HG03135 (cell line): ENCODE measurements around the gene KCNT2.

Source experiments
- ATAC-seq: cut with Tn5 transposase; IDR thresholded peaks from one replicate; pipeline ENCODE4 v1.9.1; 2021; ENCODE audit warnings: mild to moderate bottlenecking, moderate library complexity; ENCODE audit not compliant: unreplicated experiment

The KCNT2 gene

DNA sequence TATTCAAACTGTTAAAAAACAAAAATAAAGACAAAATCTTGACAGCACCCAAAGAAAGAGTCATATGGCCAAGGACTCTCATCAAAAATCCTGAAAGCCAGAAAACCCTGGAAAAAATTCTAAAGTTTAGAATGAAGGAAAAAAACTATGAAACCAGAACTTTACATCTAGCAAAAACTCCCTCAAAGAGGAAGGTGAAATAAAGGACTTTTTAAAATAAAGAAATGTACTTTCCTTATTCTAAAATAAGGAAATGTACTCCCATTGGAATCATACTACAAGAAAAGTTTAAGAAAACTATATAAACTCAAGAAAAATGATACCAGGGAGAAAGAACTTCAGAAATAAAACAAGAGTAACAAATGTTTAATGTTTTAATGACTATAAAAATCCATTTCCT is 206.3 kb downstream of the KCNT2 start:
- no peak for ATAC-seq

GRCh38 chr1:196401452-196401833 is 206.8 kb downstream of the KCNT2 start:
- no peak for ATAC-seq

- no peak for ATAC-seq
These were observed 207.5 kb downstream of the KCNT2 start for GRCh38 chr1:196400478-196401451.

GRCh38 chr1:196399713-196400112 is 208.5 kb downstream of the KCNT2 start:
- ATAC-seq: no peak

- ATAC-seq: no peak
These were observed 214.5 kb downstream of the KCNT2 start for GRCh38 chr1:196393742-196394141.

- ATAC-seq: no peak
These were observed 215.0 kb downstream of the KCNT2 start for GRCh38 chr1:196393282-196393681.

DNA sequence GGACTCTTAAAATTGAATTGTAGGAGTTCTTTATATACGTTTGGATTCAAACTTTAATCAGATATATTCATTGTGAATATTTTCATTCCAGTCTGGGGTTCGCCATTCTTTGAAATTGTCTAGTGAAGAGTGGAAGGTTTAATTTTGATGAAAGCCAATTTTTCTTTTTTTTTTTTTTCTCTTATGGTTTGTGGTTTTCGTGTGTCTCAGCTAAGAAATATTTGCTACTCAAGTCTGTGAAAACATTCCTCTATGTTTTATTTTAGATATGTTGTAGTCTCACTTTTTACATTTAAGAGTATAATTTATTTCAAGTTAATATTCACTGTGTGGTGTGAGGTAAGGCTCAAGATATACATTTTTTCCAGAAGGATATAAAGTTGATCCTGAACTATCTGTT is 220.5 kb downstream of the KCNT2 start:
- no peak for ATAC-seq

- no peak for ATAC-seq
These were observed 223.1 kb downstream of the KCNT2 start for GRCh38 chr1:196385109-196385508.

GRCh38 chr1:196382383-196382782 is 225.9 kb downstream of the KCNT2 start:
- ATAC-seq: no peak

DNA sequence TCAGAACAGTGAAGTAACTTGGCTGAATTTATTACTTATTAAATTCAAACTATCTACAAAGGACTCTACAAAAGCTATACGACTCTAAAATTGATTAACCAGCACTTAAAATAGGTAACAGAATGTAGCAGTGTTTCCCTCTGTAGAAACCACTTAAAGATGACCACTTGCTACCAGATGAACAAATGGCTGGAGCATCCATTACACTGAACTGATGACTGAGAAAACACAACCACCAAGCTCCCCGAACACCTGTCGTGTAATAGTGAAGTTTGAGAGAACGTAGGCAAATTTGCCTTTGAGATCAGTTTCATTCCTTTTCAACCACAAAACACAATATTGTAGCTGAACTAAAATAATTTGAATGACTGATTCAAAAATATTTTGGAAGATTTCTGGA is 226.7 kb downstream of the KCNT2 start:
- ATAC-seq: peak; percentile 63

DNA sequence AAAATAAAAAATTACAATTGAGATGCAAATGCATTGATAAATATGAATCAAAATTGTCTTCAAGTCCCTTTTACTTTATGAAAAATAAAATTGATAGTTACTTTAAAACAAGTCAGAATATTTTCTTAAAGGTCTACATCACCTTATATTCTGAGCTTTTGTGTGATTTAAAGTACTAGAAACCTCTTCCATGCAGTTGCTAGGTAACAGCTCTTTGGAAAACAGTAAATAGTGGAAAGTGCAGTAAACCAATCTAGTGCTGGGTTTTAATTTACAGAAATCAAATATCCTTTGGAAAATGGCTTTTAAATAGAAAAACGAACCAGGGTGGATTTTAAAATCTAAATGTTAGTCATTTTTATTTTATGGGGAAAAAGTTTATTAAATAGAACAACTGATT is 227.9 kb downstream of the KCNT2 start:
- ATAC-seq: no peak

DNA sequence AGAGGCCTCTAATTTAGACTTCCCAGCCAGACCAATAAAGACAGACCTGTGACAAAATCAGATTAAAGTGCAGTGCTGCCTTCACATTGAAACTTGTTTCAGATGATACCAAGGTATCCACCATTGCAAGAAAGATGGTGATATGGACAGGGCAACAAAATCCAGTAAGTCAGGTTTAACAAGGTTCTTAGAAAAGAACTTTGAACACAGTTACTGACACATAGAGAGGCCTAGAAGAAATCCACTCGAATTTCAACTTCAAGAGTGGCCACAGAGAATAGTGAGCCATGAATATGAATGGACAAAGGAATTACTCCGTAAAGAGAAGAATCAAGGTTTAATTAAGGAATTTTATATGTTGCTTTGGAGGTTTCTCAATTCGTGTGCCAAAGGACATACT is 230.4 kb downstream of the KCNT2 start:
- no peak for ATAC-seq

DNA sequence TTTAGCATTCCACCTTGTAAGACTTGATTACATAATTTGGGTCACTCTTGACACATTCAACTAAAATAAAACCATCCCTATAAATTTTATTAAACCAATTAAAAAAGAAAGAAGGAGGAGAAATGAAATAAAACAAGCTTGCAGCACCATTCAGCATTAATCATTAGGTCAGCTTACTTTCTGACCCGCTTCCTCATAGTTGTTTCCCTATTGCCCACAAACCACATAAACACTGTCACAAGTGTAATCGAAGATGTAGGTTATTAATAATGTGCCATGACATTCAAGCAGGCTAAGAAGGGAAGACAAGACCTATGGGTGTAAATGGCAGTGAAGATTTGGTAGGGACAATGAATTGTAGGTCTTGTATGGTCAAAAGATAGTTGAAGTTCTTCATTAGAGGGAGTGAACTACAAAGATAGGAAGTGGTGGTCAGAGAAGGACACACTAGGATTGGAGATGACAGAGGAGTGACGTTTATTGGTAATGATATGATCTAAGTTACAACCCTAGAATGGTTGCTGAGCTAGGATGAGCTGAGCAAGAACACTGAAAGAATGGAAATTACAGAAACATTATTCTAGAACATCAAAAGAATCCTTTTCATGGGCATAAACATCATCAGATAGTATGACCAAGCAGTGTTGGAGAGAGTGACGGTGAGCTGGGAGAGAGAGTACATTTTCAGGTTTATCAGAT is 231.5 kb downstream of the KCNT2 start:
- no peak for ATAC-seq

DNA sequence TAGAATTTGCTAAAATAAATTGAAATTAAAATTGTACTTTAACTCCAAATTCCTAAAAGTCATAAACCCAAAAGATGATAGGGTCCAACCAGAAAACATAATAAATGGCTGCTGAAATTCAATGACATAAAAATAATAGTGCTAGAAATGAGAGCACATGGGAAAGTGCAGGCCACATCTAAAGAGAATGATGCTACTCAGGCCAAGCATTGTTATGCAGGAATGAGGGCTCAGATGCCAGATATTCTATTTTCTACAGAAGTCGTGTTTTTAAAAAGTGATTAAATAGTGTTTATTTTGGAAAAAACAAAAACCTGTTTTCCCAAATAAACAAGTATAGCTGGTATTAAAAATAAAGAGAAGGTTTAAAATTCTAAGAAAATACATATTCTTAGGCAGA is 234.4 kb downstream of the KCNT2 start:
- ATAC-seq: no peak

DNA sequence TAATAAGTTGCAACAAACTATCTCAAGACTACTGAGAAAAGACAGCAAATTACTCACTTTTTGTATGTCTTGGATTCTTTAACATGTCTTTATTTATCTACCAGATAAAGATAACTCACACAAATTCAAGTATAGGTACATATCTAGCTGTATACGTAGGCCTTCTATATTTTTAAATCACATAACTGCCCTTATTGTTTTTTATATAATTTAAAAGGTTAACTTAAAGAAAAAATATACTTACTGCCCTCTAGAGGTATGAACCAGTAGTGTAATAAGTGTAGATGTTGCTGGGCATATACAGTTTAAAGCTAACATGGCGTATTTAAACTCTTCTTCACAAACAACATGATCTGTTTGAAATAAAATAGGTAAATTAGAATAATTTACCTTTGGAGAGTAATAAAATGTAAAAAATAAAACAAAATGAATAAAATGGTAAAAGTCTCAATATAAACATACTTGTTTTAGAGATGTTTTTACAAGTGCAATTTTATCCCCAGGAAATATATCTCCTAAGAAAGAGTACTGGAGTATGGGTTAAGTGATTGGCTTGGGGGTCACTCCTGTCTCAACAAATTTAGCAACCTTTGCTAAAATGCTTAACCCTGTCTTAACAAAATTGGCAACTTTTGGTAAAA is 235.2 kb downstream of the KCNT2 start:
- peak; percentile 76 for ATAC-seq

GRCh38 chr1:196367838-196368237 is 240.4 kb downstream of the KCNT2 start:
- no peak for ATAC-seq

DNA sequence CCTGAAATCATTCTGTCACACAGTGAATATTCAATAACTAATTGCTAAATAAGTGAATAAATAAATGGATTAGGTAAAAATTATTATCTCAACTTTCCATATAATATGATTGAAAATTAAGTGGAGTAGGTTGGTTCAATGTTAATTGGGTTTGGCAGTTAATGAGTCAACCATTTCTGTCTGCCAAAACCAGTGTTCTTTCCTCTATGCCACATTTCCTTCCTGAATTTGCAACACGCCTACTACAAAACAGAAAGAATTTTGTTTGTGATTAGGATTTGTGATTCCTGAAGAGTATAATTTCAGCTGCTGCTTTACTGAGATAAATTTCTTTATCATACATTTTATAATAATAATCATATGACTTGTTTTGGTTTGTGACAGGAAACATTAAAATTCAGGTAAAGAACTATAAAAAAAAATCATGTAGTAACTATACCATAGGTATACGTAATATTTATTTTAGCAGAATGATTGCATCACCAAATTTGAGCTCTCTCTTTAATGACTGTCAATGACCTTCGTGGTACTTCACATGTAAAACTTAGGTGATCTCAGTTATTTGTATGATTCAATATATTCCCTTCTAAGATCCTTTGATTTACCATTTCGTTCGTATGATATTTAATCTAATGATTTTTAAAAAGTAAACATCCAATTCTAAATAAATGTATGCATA is 241.3 kb downstream of the KCNT2 start:
- ATAC-seq: no peak

DNA sequence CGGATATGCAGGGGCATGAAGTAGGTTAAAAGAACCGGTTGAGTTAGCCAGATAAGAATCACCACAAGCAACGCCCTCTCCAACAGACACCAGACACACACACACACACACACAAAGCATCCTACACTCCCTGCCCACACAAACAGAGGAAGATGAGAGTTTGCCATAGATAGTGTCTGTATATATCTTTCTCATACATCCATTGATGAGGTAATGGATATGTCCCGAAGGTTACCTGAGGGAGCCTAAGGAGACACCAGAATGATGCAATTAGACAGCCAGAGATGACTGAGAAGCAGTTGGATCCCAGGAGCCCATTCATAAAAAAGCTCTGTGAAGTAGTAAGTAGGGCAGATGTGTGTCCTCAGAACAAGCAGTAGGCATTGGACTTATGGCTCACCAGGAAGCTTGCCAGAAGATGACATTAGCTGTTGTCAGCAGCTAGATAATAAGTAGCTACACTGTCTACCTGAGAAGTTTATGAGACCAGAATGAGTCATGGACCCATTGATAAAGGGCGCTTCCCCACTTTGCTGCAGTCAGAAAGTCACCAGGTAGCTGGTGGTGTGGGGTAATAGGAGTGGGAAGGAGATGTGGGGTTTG is 247.0 kb downstream of the KCNT2 start:
- no peak for ATAC-seq

DNA sequence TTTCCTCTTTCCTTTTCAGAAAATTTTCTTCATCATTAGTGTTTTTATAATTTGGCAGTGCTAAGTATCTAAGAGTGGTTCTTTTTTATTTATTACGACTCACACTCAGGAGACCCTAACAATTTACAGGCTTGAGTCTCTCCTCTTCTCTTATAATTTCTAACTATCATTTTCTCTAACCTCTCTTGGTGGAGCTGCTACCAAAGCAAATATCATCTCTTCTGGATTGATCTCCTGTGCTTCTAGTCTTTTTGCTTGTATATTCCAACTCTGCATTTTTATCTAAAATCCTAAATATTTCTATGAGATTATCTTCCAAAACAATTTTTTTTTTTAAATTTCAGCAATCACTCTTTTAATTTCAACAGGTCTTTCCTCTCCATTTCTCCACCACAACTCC is 250.3 kb downstream of the KCNT2 start:
- no peak for ATAC-seq

DNA sequence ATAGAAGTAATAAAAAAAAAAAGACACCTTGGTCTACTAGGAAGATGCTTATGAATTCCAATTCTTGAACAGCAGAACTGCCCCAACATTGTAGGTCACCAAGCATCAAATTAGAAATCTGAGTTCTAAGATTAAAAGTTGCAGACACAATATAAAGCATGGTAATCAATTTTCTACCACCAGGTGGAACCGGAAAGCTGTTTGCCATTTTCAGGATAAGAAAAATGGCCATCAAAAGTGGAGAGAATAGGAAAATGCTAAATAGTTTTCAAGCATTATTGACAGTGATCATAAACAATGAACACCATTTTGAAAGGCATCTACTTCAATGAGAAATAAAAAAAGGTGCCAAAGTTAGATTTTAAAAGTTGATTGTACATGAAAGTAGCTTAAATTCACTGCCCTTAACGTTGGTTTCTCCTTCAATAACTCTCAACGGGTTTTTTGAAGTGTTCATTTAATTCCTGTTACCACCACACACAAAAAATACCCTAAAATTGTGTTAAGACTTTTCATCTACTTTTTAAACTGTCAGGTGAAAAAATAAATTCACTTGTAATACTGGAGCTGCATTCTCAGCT is 252.9 kb downstream of the KCNT2 start:
- ATAC-seq: no peak
